Liver (tissue), 3 donors: Measurements from ENCODE around the gene IFNA5.

ENCODE experiments used
- GABPA ChIP-seq, 2 donors: IDR thresholded peaks in 1 of 2; conservative IDR thresholded peaks in 1 of 2; 2 replicates each; pipeline ENCODE4 v1.6.1; 2016; ENCODE audit warnings: antibody characterized with exemption in 2 of 2, mild to moderate bottlenecking in 1 of 2, moderate library complexity in 1 of 2
- HNF4A ChIP-seq, 2 donors: conservative IDR thresholded peaks; 2 replicates each; pipeline ENCODE4 v1.6.1; 2016; ENCODE audit warnings: antibody characterized with exemption in 2 of 2, mild to moderate bottlenecking in 2 of 2
- HNF4G ChIP-seq: IDR thresholded peaks from 2 replicates; pipeline ENCODE4 v1.6.1; 2016; ENCODE audit warnings: antibody characterized with exemption
- RAD21 ChIP-seq, 2 donors: IDR thresholded peaks; 2 replicates each; pipeline ENCODE4 v1.6.1; 2016; ENCODE audit warnings: antibody characterized with exemption in 2 of 2, mild to moderate bottlenecking in 2 of 2
- TF ChIP-seq, protein P1 (sequence below): fragments of 150-350 bp; IDR thresholded peaks from 2 replicates; pipeline ENCODE4 v1.5.1; 2017; ENCODE audit warnings: improper control_type of control experiment, low read depth, low read length; ENCODE audit not compliant: missing input control
- TF ChIP-seq, protein P2 (sequence below): IDR thresholded peaks from 2 replicates; pipeline ENCODE4 v1.6.1; 2016; ENCODE audit warnings: antibody characterized with exemption, mild to moderate bottlenecking
- TF ChIP-seq, protein P3 (sequence below): IDR thresholded peaks from 2 replicates; pipeline ENCODE4 v1.6.1; 2016; ENCODE audit warnings: antibody characterized with exemption
- donor health status: healthy.
- donor health status: healthy.

DNA sequence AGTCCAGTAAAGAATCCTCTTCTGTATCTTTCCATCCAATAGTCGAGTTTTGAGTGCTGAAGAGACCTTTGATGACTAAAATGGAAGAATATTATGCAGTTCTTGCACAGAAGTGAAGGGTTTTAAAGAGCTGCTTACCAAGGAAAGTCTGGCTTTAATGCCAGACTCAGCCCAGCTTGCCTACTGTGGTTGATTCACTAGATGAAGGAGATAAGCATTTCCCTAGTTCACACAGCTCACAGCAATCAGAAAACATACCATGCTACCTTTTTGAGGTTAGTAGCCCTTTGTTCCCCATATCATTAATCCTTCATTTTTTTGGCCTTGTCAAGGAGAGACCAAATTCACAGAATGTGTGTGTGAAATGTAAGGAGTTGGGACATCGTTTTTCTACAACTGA lies 15.3 kb downstream of the IFNA5 start:
- TF ChIP-seq, protein P1, sequence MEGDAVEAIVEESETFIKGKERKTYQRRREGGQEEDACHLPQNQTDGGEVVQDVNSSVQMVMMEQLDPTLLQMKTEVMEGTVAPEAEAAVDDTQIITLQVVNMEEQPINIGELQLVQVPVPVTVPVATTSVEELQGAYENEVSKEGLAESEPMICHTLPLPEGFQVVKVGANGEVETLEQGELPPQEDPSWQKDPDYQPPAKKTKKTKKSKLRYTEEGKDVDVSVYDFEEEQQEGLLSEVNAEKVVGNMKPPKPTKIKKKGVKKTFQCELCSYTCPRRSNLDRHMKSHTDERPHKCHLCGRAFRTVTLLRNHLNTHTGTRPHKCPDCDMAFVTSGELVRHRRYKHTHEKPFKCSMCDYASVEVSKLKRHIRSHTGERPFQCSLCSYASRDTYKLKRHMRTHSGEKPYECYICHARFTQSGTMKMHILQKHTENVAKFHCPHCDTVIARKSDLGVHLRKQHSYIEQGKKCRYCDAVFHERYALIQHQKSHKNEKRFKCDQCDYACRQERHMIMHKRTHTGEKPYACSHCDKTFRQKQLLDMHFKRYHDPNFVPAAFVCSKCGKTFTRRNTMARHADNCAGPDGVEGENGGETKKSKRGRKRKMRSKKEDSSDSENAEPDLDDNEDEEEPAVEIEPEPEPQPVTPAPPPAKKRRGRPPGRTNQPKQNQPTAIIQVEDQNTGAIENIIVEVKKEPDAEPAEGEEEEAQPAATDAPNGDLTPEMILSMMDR: no peak
- TF ChIP-seq HNF4G: no peak
- TF ChIP-seq, protein P2, sequence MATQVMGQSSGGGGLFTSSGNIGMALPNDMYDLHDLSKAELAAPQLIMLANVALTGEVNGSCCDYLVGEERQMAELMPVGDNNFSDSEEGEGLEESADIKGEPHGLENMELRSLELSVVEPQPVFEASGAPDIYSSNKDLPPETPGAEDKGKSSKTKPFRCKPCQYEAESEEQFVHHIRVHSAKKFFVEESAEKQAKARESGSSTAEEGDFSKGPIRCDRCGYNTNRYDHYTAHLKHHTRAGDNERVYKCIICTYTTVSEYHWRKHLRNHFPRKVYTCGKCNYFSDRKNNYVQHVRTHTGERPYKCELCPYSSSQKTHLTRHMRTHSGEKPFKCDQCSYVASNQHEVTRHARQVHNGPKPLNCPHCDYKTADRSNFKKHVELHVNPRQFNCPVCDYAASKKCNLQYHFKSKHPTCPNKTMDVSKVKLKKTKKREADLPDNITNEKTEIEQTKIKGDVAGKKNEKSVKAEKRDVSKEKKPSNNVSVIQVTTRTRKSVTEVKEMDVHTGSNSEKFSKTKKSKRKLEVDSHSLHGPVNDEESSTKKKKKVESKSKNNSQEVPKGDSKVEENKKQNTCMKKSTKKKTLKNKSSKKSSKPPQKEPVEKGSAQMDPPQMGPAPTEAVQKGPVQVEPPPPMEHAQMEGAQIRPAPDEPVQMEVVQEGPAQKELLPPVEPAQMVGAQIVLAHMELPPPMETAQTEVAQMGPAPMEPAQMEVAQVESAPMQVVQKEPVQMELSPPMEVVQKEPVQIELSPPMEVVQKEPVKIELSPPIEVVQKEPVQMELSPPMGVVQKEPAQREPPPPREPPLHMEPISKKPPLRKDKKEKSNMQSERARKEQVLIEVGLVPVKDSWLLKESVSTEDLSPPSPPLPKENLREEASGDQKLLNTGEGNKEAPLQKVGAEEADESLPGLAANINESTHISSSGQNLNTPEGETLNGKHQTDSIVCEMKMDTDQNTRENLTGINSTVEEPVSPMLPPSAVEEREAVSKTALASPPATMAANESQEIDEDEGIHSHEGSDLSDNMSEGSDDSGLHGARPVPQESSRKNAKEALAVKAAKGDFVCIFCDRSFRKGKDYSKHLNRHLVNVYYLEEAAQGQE: no peak
- TF ChIP-seq GABPA (IDR thresholded peaks at IDR 0.05 in 1 of 2, conservative IDR thresholded peaks at IDR 0.05 in 1 of 2): no peak
- no peak for TF ChIP-seq RAD21 (IDR thresholded peaks at IDR 0.05)
- no peak for TF ChIP-seq HNF4A (conservative IDR thresholded peaks at IDR 0.05)
- TF ChIP-seq, protein P3, sequence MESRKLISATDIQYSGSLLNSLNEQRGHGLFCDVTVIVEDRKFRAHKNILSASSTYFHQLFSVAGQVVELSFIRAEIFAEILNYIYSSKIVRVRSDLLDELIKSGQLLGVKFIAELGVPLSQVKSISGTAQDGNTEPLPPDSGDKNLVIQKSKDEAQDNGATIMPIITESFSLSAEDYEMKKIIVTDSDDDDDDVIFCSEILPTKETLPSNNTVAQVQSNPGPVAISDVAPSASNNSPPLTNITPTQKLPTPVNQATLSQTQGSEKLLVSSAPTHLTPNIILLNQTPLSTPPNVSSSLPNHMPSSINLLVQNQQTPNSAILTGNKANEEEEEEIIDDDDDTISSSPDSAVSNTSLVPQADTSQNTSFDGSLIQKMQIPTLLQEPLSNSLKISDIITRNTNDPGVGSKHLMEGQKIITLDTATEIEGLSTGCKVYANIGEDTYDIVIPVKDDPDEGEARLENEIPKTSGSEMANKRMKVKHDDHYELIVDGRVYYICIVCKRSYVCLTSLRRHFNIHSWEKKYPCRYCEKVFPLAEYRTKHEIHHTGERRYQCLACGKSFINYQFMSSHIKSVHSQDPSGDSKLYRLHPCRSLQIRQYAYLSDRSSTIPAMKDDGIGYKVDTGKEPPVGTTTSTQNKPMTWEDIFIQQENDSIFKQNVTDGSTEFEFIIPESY: no peak
